ENCODE data around the gene FBF1.

The FBF1 gene

DNA sequence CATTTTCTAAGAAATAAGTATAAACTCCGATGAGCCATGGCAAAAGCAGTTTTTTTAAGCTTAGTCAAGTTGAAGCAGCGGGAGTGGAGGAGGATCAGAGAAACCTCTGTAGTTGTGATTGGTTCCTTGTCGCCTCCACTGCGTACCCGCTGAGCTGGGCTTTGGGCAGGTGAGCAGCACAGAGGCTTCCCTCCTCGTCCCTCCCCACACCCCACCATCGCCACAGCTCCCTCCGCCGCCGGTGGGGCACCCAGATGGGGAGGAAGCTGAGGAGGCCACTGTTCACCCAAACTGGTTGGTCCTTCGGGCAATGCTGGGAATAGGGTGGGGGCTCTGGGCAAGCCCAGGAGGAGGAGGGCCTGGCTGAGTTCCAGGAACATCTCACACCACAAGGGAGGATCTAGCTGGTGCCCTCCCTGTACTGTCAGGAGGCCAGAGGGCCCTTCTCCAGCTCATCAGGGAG lies 31.0 kb downstream of the FBF1 start:
- no peak overlapping the region for H3K4me3 ChIP-seq (ENCODE audit: low read depth, low read length)
- no peak for DNase-seq (ENCODE audit: low read depth)
- TF ChIP-seq, protein P1, sequence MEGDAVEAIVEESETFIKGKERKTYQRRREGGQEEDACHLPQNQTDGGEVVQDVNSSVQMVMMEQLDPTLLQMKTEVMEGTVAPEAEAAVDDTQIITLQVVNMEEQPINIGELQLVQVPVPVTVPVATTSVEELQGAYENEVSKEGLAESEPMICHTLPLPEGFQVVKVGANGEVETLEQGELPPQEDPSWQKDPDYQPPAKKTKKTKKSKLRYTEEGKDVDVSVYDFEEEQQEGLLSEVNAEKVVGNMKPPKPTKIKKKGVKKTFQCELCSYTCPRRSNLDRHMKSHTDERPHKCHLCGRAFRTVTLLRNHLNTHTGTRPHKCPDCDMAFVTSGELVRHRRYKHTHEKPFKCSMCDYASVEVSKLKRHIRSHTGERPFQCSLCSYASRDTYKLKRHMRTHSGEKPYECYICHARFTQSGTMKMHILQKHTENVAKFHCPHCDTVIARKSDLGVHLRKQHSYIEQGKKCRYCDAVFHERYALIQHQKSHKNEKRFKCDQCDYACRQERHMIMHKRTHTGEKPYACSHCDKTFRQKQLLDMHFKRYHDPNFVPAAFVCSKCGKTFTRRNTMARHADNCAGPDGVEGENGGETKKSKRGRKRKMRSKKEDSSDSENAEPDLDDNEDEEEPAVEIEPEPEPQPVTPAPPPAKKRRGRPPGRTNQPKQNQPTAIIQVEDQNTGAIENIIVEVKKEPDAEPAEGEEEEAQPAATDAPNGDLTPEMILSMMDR (IDR thresholded peaks at IDR 0.05; ENCODE audit: low read depth, low read length, missing control alignments): no peak
- in situ Hi-C loops (cut with HindIII; ENCODE audit: low sequenced_read_pairs): no loop called here

DNA sequence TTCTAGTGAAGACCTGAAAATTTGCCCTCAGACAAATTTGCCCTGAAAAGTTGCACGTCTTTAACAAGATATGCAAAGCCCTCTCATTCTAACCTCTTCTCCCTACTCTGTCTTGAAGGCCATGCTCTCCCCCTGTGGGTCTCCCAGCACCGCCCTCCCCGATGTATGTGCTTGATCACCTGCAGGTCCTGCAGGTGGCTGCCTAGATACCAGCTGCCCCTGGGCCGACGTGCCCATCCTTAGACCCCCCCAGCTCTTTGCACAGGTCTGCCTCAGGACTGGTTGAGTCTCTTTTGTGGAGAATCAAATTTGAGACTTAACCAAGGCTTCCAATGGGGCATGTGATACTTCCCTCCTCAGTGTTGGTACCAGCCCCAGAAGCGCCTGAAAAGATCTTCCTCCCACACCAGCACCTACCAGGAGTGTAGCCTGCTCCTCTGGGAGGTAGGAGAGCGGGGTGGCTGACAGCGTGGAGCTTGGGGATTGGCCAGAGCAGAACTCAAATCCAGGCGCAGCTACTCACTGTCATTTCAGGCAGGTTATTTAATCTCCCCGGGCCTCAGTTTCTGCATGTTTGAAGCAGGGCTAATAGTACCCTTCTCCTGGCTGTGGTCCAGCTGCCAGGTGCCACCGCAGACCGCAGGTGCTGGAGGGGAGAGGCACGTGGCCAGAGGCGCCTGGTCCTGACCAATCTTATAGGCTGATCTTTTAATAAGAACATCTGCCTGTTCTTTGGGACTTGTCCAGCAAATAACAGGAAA lies 31.6 kb downstream of the FBF1 start:
- no peak overlapping the region for H3K4me3 ChIP-seq (ENCODE audit: low read depth, low read length)
- DNase-seq (ENCODE audit: low read depth): no peak
- in situ Hi-C loops (cut with HindIII; ENCODE audit: low sequenced_read_pairs): no loop called here
- TF ChIP-seq, protein P1 (IDR thresholded peaks at IDR 0.05; ENCODE audit: low read depth, low read length, missing control alignments): no peak

DNA sequence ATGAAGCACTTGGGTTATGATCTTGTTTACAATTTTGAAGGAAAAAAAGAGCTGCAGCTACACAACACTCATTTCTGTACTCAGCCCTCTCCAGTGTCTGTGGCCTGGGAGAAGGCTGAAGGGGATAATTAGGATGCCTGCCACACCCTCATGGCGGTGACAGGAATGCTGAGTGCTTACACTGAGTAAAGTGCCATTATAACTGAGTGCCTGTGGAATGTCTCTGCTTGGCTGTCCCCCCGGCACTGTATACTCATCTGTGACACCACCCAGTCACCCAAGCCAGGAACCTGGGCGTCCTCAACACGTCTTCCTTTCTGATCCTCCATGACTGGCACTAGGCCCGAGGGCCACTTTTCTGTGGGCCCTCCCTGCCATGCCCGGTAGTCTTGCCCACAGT lies 32.6 kb downstream of the FBF1 start:
- H3K4me3 ChIP-seq (ENCODE audit: low read depth, low read length): no peak overlapping the region
- no peak for DNase-seq (ENCODE audit: low read depth)
- TF ChIP-seq, protein P1 (IDR thresholded peaks at IDR 0.05; ENCODE audit: low read depth, low read length, missing control alignments): no peak
- in situ Hi-C loops (cut with HindIII; ENCODE audit: low sequenced_read_pairs): no loop called here

DNA sequence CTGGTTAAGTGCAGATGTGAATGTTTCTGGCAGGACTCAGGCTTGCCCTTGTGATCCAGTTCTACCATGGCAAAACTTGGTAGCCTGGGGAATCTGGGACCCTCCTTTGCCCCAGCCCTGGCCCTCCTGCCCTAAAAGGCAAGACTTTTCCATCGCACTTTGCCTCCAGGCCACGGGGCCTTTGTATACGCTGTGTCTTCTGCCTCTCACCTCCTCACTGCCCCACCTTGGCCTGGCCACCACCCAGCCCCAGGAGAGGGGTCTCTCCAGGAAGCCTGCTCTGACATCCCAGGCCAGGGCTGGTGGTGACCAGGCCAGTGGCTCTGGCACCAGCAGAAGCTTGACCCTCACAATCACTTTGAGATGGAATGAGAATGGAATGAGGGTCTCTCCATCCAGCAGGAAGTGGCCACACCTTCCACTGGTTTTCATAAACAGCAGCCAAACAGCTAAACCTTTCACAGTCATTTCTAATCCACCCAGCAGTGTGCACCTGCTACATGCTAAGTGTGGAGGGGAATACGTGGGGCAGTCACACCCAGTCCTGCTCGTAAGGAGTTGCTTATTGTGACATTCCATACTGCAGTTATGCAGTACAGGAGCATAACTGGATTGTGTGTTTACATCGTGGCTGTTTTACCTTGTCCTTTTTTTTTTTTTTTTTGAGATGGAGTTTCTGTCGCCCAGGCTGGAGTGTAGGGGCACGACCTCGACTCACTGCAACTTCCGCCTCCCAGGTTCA lies 34.5 kb downstream of the FBF1 start:
- DNase-seq (ENCODE audit: low read depth): no peak
- in situ Hi-C loops (cut with HindIII; ENCODE audit: low sequenced_read_pairs): no loop called here
- H3K4me3 ChIP-seq (ENCODE audit: low read depth, low read length): no peak overlapping the region
- TF ChIP-seq, protein P1 (IDR thresholded peaks at IDR 0.05; ENCODE audit: low read depth, low read length, missing control alignments): no peak

DNA sequence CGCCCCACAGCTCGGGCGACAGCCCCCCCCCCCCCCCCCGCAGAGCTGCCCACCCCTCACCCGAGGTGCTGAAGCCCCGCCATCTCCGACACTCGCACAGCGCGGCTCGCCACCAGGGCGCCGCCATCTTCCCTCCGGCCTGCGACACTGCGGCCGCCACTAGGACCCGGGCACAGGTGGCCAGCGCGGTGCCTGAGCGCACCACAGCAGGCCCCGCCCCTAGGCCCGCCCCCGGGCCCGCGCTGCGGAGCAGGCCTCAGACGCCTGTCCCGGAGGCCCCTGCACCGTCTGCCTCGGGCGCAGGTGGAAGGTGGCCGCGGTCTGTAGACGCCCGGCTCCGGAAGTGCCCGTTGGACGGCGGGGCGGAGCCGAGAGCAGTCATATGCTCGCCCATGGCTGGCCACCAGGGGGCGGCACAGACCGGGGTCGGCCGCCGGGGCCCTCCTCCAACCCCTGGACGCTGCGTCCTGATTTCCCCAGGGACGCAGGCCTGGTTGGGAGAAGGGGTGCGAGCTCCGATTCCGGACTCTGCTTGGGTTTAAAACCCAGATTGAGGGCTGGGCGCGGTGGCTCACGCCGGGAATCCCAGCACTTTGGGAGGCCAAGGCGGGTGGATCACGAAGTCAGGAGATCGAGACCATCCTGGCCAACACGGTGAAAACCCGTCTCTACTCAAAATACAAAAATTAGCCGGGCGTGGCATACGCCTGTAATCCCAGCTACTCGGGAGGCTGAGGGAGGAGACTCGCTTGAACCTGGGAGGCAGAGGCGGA lies 35.9 kb downstream of the FBF1 start, which contains the start of gene MRPL38:
Gene MRPL38, minus strand, starts transcription at position 136 of the 773 bp plus-strand sequence. Its CDS starts 9 bp downstream, at position 127.
- TF ChIP-seq, protein P1 (IDR thresholded peaks at IDR 0.05; ENCODE audit: low read depth, low read length, missing control alignments): peak; percentile 85
- H3K4me3 ChIP-seq (ENCODE audit: low read depth, low read length): peak within 1 kb of the TSS; percentile 73
- DNase-seq (ENCODE audit: low read depth): peak; percentile 80
- in situ Hi-C loops (cut with HindIII; ENCODE audit: low sequenced_read_pairs): no loop called here

DNA sequence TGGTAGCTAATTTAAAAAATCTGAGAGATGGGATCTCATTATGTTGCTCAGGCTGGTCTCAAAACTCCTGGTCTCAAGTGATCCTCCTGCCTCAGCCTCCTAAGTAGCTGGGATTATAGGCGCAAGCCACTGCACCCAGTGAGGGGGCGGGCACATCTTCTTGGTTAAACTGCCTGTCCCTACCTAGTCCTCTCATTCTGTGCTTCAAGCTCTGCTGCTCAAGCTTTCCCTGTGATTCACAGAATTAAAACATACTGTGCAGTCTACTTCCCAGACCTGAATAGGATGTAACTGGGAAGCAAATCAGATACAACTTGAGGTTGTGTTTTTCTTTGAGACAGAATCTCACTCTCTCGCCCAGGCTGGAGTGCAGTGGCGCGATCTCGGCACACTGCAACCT lies 38.4 kb downstream of the FBF1 start:
- H3K4me3 ChIP-seq (ENCODE audit: low read depth, low read length): no peak overlapping the region
- TF ChIP-seq, protein P1 (IDR thresholded peaks at IDR 0.05; ENCODE audit: low read depth, low read length, missing control alignments): no peak
- DNase-seq (ENCODE audit: low read depth): no peak
- in situ Hi-C loops (cut with HindIII; ENCODE audit: low sequenced_read_pairs): no loop called here

Data from astrocyte of the cerebellum (primary cell).